ENCODE measurements around the gene NEMP2.
"Not testable (repeated sequence)": the region's sequence is repeated elsewhere in the genome, so short reads cannot be mapped to it uniquely, and the experiment has no call there.

Gene NEMP2

GRCh38 chr2:190494600-190495227 is 39.8 kb downstream of the NEMP2 start:
- in situ Hi-C loops (cut with MboI; ENCODE audit: low sequenced_read_pairs): not testable (repeated sequence)

GRCh38 chr2:190493095-190493494 is 41.4 kb downstream of the NEMP2 start:
- in situ Hi-C loops (cut with MboI; ENCODE audit: low sequenced_read_pairs): no loop called here

GRCh38 chr2:190490502-190490901 is 44.0 kb downstream of the NEMP2 start:
- in situ Hi-C loops (cut with MboI; ENCODE audit: low sequenced_read_pairs): no loop called here

GRCh38 chr2:190489475-190489874 is 45.0 kb downstream of the NEMP2 start:
- in situ Hi-C loops (cut with MboI; ENCODE audit: low sequenced_read_pairs): no loop called here

GRCh38 chr2:190488516-190489233 is 45.8 kb downstream of the NEMP2 start:
- in situ Hi-C loops (cut with MboI; ENCODE audit: low sequenced_read_pairs): no loop called here

- in situ Hi-C loops (cut with MboI; ENCODE audit: low sequenced_read_pairs): no loop called here
These were observed 48.4 kb downstream of the NEMP2 start for GRCh38 chr2:190486037-190486623.

GRCh38 chr2:190482451-190482850 is 52.1 kb downstream of the NEMP2 start:
- in situ Hi-C loops (cut with MboI; ENCODE audit: low sequenced_read_pairs): no loop called here

GRCh38 chr2:190481339-190481738 is 53.2 kb downstream of the NEMP2 start:
- in situ Hi-C loops (cut with MboI; ENCODE audit: low sequenced_read_pairs): no loop called here

- in situ Hi-C loops (cut with MboI; ENCODE audit: low sequenced_read_pairs): no loop called here
These were observed 55.8 kb downstream of the NEMP2 start for GRCh38 chr2:190478572-190479195.

- in situ Hi-C loops (cut with MboI; ENCODE audit: low sequenced_read_pairs): no loop called here
These were observed 56.7 kb downstream of the NEMP2 start for GRCh38 chr2:190477661-190478454.

GRCh38 chr2:190470256-190470826 is 64.2 kb downstream of the NEMP2 start:
- in situ Hi-C loops (cut with MboI; ENCODE audit: low sequenced_read_pairs): no loop called here

- in situ Hi-C loops (cut with MboI; ENCODE audit: low sequenced_read_pairs): no loop called here
These were observed 64.8 kb downstream of the NEMP2 start for GRCh38 chr2:190469771-190470170.

- in situ Hi-C loops (cut with MboI; ENCODE audit: low sequenced_read_pairs): no loop called here
These were observed 65.5 kb downstream of the NEMP2 start for GRCh38 chr2:190468814-190469569.

GRCh38 chr2:190468354-190468753 is 66.2 kb downstream of the NEMP2 start:
- in situ Hi-C loops (cut with MboI; ENCODE audit: low sequenced_read_pairs): not testable (repeated sequence)

- in situ Hi-C loops (cut with MboI; ENCODE audit: low sequenced_read_pairs): no loop called here
These were observed 66.9 kb downstream of the NEMP2 start for GRCh38 chr2:190467575-190468083.

GRCh38 chr2:190466819-190467446 is 67.6 kb downstream of the NEMP2 start:
- in situ Hi-C loops (cut with MboI; ENCODE audit: low sequenced_read_pairs): no loop called here

- in situ Hi-C loops (cut with MboI; ENCODE audit: low sequenced_read_pairs): no loop called here
These were observed 69.5 kb downstream of the NEMP2 start for GRCh38 chr2:190465060-190465459.

- in situ Hi-C loops (cut with MboI; ENCODE audit: low sequenced_read_pairs): no loop called here
These were observed 71.9 kb downstream of the NEMP2 start for GRCh38 chr2:190462611-190463010.

GRCh38 chr2:190462181-190462580 is 72.3 kb downstream of the NEMP2 start:
- in situ Hi-C loops (cut with MboI; ENCODE audit: low sequenced_read_pairs): no loop called here

Measured in HL-60/S4 treated with retinoic acid at 250 ng/mL for 4 days and 3 days (cell line).